H9 (cell line): ENCODE results near the gene ARL16. TPM values are rescaled to one million over a fixed set of nuclear protein-coding genes. Genes with fewer than 3 reads are reported as not detected.

Experiments used
- DNase-seq: peaks from one replicate; pipeline ENCODE4 v3.0.0-alpha.2; 2017
- H2AFZ ChIP-seq: one replicate; pipeline ENCODE4 v1.6.1; 2013; ENCODE audit warnings: mild to moderate bottlenecking, low read length, control low read depth, moderate library complexity
- H2AK5ac ChIP-seq: 2 replicates; pipeline ENCODE4 v1.6.1; 2013; ENCODE audit warnings: low read length, control low read depth, mixed read lengths; ENCODE audit not compliant: insufficient read length
- H2BK120ac ChIP-seq: one replicate; pipeline ENCODE4 v1.6.1; 2013; ENCODE audit warnings: low read depth, mild to moderate bottlenecking, low read length, control low read depth, inconsistent platforms; ENCODE audit not compliant: poor library complexity, severe bottlenecking
- H2BK12ac ChIP-seq: 2 replicates; pipeline ENCODE4 v1.6.1; 2013; ENCODE audit warnings: low read length, control low read depth, mixed read lengths, low read depth; ENCODE audit not compliant: insufficient read length
- H2BK15ac ChIP-seq: 2 replicates; pipeline ENCODE4 v1.6.1; 2013; ENCODE audit warnings: low read depth, low read length, control low read depth
- H2BK20ac ChIP-seq: one replicate; pipeline ENCODE4 v1.6.1; 2013; ENCODE audit warnings: low read depth, mild to moderate bottlenecking, low read length, control low read depth, inconsistent platforms; ENCODE audit not compliant: poor library complexity, severe bottlenecking
- H2BK5ac ChIP-seq: 2 replicates; pipeline ENCODE4 v1.6.1; 2013; ENCODE audit warnings: low read length, control low read depth, mixed read lengths; ENCODE audit not compliant: insufficient read length
- H3K14ac ChIP-seq: 2 replicates; pipeline ENCODE4 v1.6.1; 2013; ENCODE audit warnings: low read length, control low read depth; ENCODE audit not compliant: insufficient read depth
- H3K18ac ChIP-seq: 2 replicates; pipeline ENCODE4 v1.6.1; 2013; ENCODE audit warnings: low read depth, mild to moderate bottlenecking, mixed read lengths, low read length, control low read depth; ENCODE audit not compliant: insufficient read length
- H3K23ac ChIP-seq: 2 replicates; pipeline ENCODE4 v1.6.1; 2013; ENCODE audit warnings: low read length, control low read depth, mixed read lengths, low read depth; ENCODE audit not compliant: insufficient read length
- H3K23me2 ChIP-seq: 2 replicates; pipeline ENCODE4 v1.6.1; 2013; ENCODE audit warnings: low read depth, mild to moderate bottlenecking, mixed read lengths, low read length, control low read depth; ENCODE audit not compliant: insufficient read length, poor library complexity, severe bottlenecking
- H3K27ac ChIP-seq: 2 replicates; pipeline ENCODE4 v1.5.1; 2013; ENCODE audit warnings: low read length, control low read depth, mixed read lengths, low read depth; ENCODE audit not compliant: insufficient read length
- H3K27me3 ChIP-seq: 2 replicates; pipeline ENCODE4 v1.6.1; 2013; ENCODE audit warnings: low read length, control low read depth, inconsistent platforms; ENCODE audit not compliant: insufficient read depth
- H3K4ac ChIP-seq: 2 replicates; pipeline ENCODE4 v1.6.1; 2013; ENCODE audit warnings: low read depth, mild to moderate bottlenecking, control low read depth, inconsistent platforms, low read length, moderate library complexity
- H3K4me1 ChIP-seq: 2 replicates; pipeline ENCODE4 v1.6.1; 2013; ENCODE audit warnings: low read length, control low read depth, inconsistent platforms; ENCODE audit not compliant: insufficient read depth
- H3K4me2 ChIP-seq: 2 replicates; pipeline ENCODE4 v1.6.1; 2013; ENCODE audit warnings: low read length, control low read depth, mixed read lengths; ENCODE audit not compliant: insufficient read length, insufficient read depth
- H3K56ac ChIP-seq: 2 replicates; pipeline ENCODE4 v1.6.1; 2013; ENCODE audit warnings: low read depth, mild to moderate bottlenecking, mixed read lengths, low read length, control low read depth; ENCODE audit not compliant: insufficient read length
- H3K79me1 ChIP-seq: 2 replicates; pipeline ENCODE4 v1.6.1; 2013; ENCODE audit warnings: low read depth, mild to moderate bottlenecking, moderate library complexity, low read length, control low read depth, inconsistent platforms; ENCODE audit not compliant: insufficient read depth, poor library complexity, severe bottlenecking
- H3K79me2 ChIP-seq: 2 replicates; pipeline ENCODE4 v1.6.1; 2013; ENCODE audit warnings: low read length, control low read depth, inconsistent platforms; ENCODE audit not compliant: insufficient read depth
- H3K9ac ChIP-seq: 2 replicates; pipeline ENCODE4 v1.6.1; 2013; ENCODE audit warnings: low read length, control low read depth, mixed read lengths; ENCODE audit not compliant: insufficient read length; ENCODE audit errors: extremely low read depth
- H3K9me3 ChIP-seq: one replicate; pipeline ENCODE4 v1.6.1; 2013; ENCODE audit warnings: low read depth, low read length, inconsistent platforms; ENCODE audit not compliant: control insufficient read depth
- H3T11ph ChIP-seq: one replicate; pipeline ENCODE4 v1.6.1; 2013; ENCODE audit warnings: mild to moderate bottlenecking, low read length, control low read depth, inconsistent platforms
- H4K20me1 ChIP-seq: one replicate; pipeline ENCODE4 v1.6.1; 2013; ENCODE audit not compliant: control insufficient read depth, insufficient read length, insufficient read depth
- H4K5ac ChIP-seq: 2 replicates; pipeline ENCODE4 v1.6.1; 2013; ENCODE audit warnings: low read depth, mild to moderate bottlenecking, mixed read lengths, low read length, control low read depth; ENCODE audit not compliant: insufficient read length
- H4K8ac ChIP-seq: replicated peaks from 2 replicates; pipeline ENCODE4 v1.6.1; 2013; ENCODE audit warnings: low read length, control low read depth, mixed read lengths, low read depth; ENCODE audit not compliant: insufficient read length
- H4K91ac ChIP-seq: 2 replicates; pipeline ENCODE4 v1.6.1; 2013; ENCODE audit warnings: low read depth, mild to moderate bottlenecking, moderate library complexity, mixed read lengths, low read length, control low read depth; ENCODE audit not compliant: insufficient read length
- H3K27ac Mint-ChIP-seq, 3 experiments: 2 replicates in 2 of 3; 3 replicates in 1 of 3; pipeline ENCODE4 v1.8.0; 2020 to 2021; ENCODE audit warnings: mixed read lengths in 3 of 3, mild to moderate bottlenecking in 1 of 3, moderate library complexity in 1 of 3
- H3K27me3 Mint-ChIP-seq: 2 replicates; pipeline ENCODE4 v1.8.0; 2021; ENCODE audit warnings: low read depth, mild to moderate bottlenecking, moderate library complexity, mixed read lengths
- H3K36me3 Mint-ChIP-seq, 3 experiments: 2 replicates in 2 of 3; 3 replicates in 1 of 3; pipeline ENCODE4 v1.8.0; 2020 to 2021; ENCODE audit warnings: low read depth in 3 of 3, mixed read lengths in 3 of 3; ENCODE audit not compliant: insufficient read depth in 1 of 3
- H3K4me1 Mint-ChIP-seq, 2 experiments: 2 replicates each; pipeline ENCODE4 v1.8.0; 2020; ENCODE audit warnings: mixed read lengths in 2 of 2
- H3K4me3 Mint-ChIP-seq, 2 experiments: 2 replicates in 1 of 2; 3 replicates in 1 of 2; pipeline ENCODE4 v1.8.0; 2020 to 2021; ENCODE audit warnings: mild to moderate bottlenecking in 2 of 2, mixed read lengths in 2 of 2, moderate library complexity in 1 of 2
- H3K9me3 Mint-ChIP-seq, 2 experiments: 2 replicates in 1 of 2; 3 replicates in 1 of 2; pipeline ENCODE4 v1.8.0; 2020; ENCODE audit warnings: mild to moderate bottlenecking in 2 of 2, mixed read lengths in 2 of 2, moderate library complexity in 1 of 2
- WGBS: extraction: QIAGEN DNeasy Blood & Tissue Kit; methylation state at CpG from one replicate; pipeline ENCODE4 v1.1.7; 2013; ENCODE audit warnings: missing lambda C conversion rate, low lambda C conversion rate, mixed read lengths; ENCODE audit not compliant: insufficient read length; ENCODE audit errors: extremely low coverage; 5-methylcytosine and 5-hydroxymethylcytosine counted together
- total RNA-seq: library from RNA; stranded (reverse); gene quantifications from 2 replicates; pipeline ENCODE4 v1.2.1, GENCODE V29; 2021
- TF ChIP-seq, protein P1 (sequence below): fragments of 200-600 bp; sonication (generic); conservative IDR thresholded peaks from 3 replicates; pipeline ENCODE4 v1.8.0; 2021; ENCODE audit warnings: antibody characterized with exemption, mild to moderate bottlenecking

The ARL16 gene
- total RNA-seq, 1 experiment from 2014 or later = 58.6 TPM

DNA sequence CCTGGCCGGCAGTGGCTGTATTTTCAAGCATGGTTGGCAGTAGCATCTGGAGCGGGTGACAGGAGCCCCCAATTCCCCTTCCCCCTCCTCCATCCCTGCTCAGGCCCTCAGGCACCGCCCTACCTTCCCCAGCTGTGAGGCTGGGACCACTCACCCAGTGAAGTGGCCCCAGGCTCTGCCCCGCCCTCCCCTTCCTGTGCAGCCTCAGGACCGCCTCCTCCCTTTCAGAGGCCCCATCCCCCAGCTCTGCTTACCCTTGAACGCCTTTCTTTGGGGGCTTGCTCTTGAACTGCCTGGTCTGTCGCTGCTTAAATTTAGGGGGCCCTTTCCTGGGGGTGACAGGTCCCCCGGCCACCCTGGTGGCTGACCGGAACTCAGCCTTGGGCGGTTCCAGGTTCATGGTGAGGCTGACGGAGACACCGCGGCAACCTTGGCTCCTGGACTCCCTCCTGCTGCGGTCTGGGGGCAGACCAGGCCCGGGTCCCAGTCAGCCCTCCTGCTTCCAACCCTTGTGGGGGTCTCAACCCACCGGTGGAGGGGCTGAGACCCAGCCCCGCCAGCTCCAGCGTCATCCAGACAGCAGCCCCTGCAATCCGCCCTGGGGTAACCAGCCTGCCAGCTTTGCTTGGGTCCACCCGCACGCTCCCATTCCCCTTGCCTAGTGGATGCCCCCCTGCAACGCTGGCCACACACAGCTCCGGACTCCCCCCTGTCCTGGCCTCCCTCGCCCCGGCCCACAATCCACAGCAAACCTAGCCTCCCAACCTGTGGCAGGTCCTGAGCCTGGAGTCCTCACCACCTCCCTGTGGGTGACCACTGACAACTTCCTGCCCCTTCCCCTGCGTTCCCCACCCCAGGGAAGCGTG lies 30.5 kb downstream of the ARL16 start:
- Histone ChIP-seq H3K79me2 (no peaks in the 10 kb centered on the region), H3K14ac (peak overlapping the region; percentile 67), H3K79me1 (no peaks in the 10 kb centered on the region), H4K5ac (no peak overlapping the region), H2BK20ac (no peak overlapping the region), H3K23ac (no peak overlapping the region), H3K9ac (no peak overlapping the region), H4K20me1 (no peaks in the 10 kb centered on the region), H4K91ac (no peak overlapping the region), H2BK5ac (no peak overlapping the region), H4K8ac (no peak overlapping the region), H3T11ph (no peak overlapping the region), H3K56ac (no peak overlapping the region), H3K4me1 (peaks cover 3% of the 10 kb centered on the region; the same call in 1 of the 2 replicates), H3K27me3 (no peaks in the 10 kb centered on the region; the same call in 1 of the 2 replicates), H3K27ac (no peak overlapping the region), H3K9me3 (no peaks in the 10 kb centered on the region), H3K4ac (no peak overlapping the region), H2BK120ac (no peak overlapping the region), H3K18ac (peak overlapping the region; percentile 25), H2BK12ac (no peak overlapping the region), H2AFZ (no peak overlapping the region), H3K4me2 (peak overlapping the region; percentile 28), H3K23me2 (peaks cover 4% of the 10 kb centered on the region), H2BK15ac (no peak overlapping the region), H2AK5ac (no peak overlapping the region)
- Mint-ChIP-seq H3K36me3 (no peaks in the 10 kb centered on the region), H3K27ac (no peak overlapping the region), H3K4me1 (peaks cover 10 to 17% of the 10 kb centered on the region in 2 experiments), H3K27me3 (peaks cover 2% of the 10 kb centered on the region), H3K4me3 (peak overlapping the region; percentile 44 to 68; a peak in 4 of 5 replicates), H3K9me3 (no peaks in the 10 kb centered on the region; a peak in 2 of 5 replicates)
- TF ChIP-seq, protein P1, sequence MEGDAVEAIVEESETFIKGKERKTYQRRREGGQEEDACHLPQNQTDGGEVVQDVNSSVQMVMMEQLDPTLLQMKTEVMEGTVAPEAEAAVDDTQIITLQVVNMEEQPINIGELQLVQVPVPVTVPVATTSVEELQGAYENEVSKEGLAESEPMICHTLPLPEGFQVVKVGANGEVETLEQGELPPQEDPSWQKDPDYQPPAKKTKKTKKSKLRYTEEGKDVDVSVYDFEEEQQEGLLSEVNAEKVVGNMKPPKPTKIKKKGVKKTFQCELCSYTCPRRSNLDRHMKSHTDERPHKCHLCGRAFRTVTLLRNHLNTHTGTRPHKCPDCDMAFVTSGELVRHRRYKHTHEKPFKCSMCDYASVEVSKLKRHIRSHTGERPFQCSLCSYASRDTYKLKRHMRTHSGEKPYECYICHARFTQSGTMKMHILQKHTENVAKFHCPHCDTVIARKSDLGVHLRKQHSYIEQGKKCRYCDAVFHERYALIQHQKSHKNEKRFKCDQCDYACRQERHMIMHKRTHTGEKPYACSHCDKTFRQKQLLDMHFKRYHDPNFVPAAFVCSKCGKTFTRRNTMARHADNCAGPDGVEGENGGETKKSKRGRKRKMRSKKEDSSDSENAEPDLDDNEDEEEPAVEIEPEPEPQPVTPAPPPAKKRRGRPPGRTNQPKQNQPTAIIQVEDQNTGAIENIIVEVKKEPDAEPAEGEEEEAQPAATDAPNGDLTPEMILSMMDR = no peak
- WGBS = no CpG with 5 or more reads among the region's 27 CpGs
- peak; percentile 88 for DNase-seq
